Activated CD8-positive, alpha-beta memory T cell treated with anti-CD3 and anti-CD28 coated beads, Interleukin-2, amount 10 ng/mL, durations not matched to agents 7 days and 5 days (primary cell): ENCODE data around the gene ATRNL1. TPM values are rescaled to one million over a fixed set of nuclear protein-coding genes. Genes with fewer than 3 reads are reported as not detected.
"Not testable (repeated sequence)": the region's sequence is repeated elsewhere in the genome, so short reads cannot be mapped to it uniquely, and the experiment has no call there.

Experiments used
- ATAC-seq: fragments of 150-1000 bp; cut with Tn5 transposase; one replicate; pipeline ENCODE4 v1.10.0; 2021; ENCODE audit warnings: moderate library complexity
- CTCF ChIA-PET: fragments of 350-600 bp; sonication (Branson Sonifier 250); formaldehyde crosslinking; loops from one replicate; lab custom pipeline; 2021; ENCODE audit warnings: antibody characterized with exemption; lab: Charles Lee
- DNase-seq: peaks from one replicate; pipeline ENCODE4 v3.0.0-alpha.2; 2020
- H3K27ac Mint-ChIP-seq: one replicate; pipeline ENCODE4 v1.8.0; 2021; ENCODE audit warnings: mild to moderate bottlenecking, mixed read lengths
- H3K27me3 Mint-ChIP-seq: one replicate; pipeline ENCODE4 v1.8.0; 2021; ENCODE audit warnings: mixed read lengths
- H3K36me3 Mint-ChIP-seq: one replicate; pipeline ENCODE4 v1.8.0; 2021; ENCODE audit warnings: mild to moderate bottlenecking, mixed read lengths
- H3K4me1 Mint-ChIP-seq: one replicate; pipeline ENCODE4 v1.8.0; 2021; ENCODE audit warnings: mixed read lengths
- H3K4me3 Mint-ChIP-seq: one replicate; pipeline ENCODE4 v1.8.0; 2021; ENCODE audit warnings: mild to moderate bottlenecking, moderate library complexity, mixed read lengths
- H3K9me3 Mint-ChIP-seq: one replicate; pipeline ENCODE4 v1.8.0; 2022; ENCODE audit warnings: low read depth, mixed read lengths
- total RNA-seq, 2 experiments: library from RNA; stranded (reverse); gene quantifications; one replicate each; pipeline ENCODE4 v1.2.3, GENCODE V29; 2021

Gene ATRNL1
- total RNA-seq, 2 experiments from 2014 or later, result 0.35 to 0.87 TPM

DNA sequence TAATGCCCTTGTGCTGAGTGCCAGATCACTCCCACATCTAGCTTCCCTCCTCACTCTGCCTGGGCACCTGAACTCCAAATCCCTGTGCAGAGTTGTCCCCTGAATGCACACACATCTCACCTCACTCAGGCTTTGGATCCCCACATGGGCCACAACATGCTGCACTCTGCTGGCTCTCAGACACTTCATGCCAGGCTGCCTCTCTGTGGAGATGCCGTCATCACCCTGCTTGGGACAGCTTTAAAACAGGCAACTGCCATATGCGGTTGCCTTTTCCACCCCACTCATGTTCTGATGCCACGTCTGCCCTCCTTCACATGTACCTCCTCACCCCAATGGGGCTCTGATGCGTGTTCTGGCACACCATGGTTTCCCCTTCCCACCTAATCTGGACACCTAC lies 702.8 kb downstream of the ATRNL1 start:
- Mint-ChIP-seq H3K27ac (no peak overlapping the region), H3K36me3 (no peaks in the 10 kb centered on the region), H3K4me3 (no peak overlapping the region), H3K4me1 (no peaks in the 10 kb centered on the region), H3K27me3 (no peaks in the 10 kb centered on the region), H3K9me3 (peaks cover under 1% of the 10 kb centered on the region)
- ATAC-seq (no peak), DNase-seq (no peak)
- CTCF ChIA-PET, result no interaction called here

DNA sequence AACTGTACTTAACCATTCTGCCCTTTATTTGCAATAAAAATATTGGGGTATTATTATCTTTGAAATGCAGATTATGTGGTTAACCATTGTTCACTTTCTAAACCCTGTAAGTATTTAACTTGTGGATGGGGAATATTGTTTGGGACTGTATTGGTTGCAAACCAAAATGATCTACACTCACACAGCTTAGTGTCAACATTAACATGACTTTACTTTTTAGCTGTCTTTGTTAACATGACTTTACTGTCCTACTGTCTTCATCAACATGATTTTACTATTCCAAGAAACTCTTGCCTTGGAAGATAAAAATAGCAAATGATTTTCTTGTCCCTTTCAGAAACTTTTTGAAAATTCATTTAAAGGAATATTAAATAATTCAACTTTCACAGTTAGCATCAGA lies 708.3 kb downstream of the ATRNL1 start:
- Mint-ChIP-seq H3K36me3 (no peaks in the 10 kb centered on the region), H3K9me3 (peaks cover 2% of the 10 kb centered on the region), H3K4me3 (no peak overlapping the region), H3K27me3 (no peaks in the 10 kb centered on the region), H3K4me1 (no peaks in the 10 kb centered on the region), H3K27ac (no peak overlapping the region)
- DNase-seq (no peak), ATAC-seq (no peak)
- CTCF ChIA-PET, result no interaction called here

DNA sequence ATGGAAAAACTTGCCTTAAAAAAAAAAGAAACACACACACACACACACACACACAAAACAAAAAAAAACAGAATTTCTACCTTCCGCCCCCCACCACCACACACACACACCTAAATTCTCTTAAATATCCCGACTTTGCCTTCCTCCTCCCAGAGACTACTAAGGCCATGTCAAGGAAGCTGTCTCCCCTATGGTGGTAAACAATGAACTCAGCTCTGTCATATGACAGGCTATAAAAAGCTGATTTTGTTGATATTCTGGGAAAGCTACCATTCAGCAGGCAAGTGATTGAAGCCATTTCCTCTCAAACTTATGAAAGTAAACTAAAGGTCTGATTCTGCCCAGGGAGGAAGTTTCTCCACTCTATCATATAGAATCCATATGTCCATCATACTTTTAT lies 708.8 kb downstream of the ATRNL1 start:
- no peaks in the 10 kb centered on the region for H3K36me3 Mint-ChIP-seq
- no peak overlapping the region for H3K27ac Mint-ChIP-seq
- H3K27me3 Mint-ChIP-seq, result no peaks in the 10 kb centered on the region
- H3K4me1 Mint-ChIP-seq, result no peaks in the 10 kb centered on the region
- DNase-seq (no peak), ATAC-seq (no peak)
- CTCF ChIA-PET, result no interaction called here
- H3K9me3 Mint-ChIP-seq, result peaks cover 2% of the 10 kb centered on the region
- no peak overlapping the region for H3K4me3 Mint-ChIP-seq

DNA sequence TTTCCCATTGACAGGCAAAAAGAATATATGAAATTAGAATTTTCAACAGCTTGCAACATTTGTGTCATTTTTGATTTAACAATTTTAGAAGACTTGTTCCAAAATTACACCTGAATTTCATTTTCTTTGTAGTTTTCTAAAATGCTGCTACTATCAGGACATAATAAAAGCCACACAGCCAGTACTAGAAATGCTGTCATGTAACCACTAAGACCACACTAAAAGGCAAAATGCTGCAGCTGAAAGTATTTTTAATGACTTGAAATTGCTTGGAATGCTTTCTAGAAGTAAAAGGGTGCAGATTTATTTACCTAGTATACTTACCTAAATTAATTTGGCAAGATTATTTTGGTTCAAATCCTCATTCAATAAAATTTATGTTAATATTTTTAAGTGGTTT lies 709.7 kb downstream of the ATRNL1 start:
- H3K4me3 Mint-ChIP-seq, result no peak overlapping the region
- peaks cover 2% of the 10 kb centered on the region for H3K9me3 Mint-ChIP-seq
- H3K27me3 Mint-ChIP-seq, result no peaks in the 10 kb centered on the region
- no peak overlapping the region for H3K27ac Mint-ChIP-seq
- no peaks in the 10 kb centered on the region for H3K36me3 Mint-ChIP-seq
- CTCF ChIA-PET, result no interaction called here
- ATAC-seq (no peak), DNase-seq (no peak)
- H3K4me1 Mint-ChIP-seq, result no peaks in the 10 kb centered on the region

DNA sequence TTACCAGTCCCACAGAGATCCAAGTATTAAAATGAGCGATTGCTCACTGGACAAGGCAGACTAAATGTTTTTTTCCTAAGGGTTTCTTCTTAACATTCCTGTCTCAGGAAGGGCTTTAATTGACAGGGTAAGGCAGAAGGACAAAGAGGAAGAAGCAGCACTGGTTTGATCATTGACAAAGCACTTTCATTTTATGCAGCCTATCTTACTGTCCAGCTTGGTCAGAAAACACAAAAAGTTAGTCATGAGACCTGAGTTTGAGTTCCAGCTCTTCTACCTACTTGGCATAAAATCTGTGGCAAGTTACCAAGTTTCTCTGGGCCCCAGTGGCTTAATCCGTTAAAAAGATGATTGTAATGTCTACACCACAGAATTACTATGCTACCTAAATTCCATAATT lies 721.4 kb downstream of the ATRNL1 start:
- DNase-seq, result no peak
- no peak overlapping the region for H3K4me3 Mint-ChIP-seq
- no peaks in the 10 kb centered on the region for H3K27me3 Mint-ChIP-seq
- peaks cover 13% of the 10 kb centered on the region for H3K9me3 Mint-ChIP-seq
- CTCF ChIA-PET, result no interaction called here
- ATAC-seq, result no peak
- H3K4me1 Mint-ChIP-seq, result no peaks in the 10 kb centered on the region
- no peak overlapping the region for H3K27ac Mint-ChIP-seq
- H3K36me3 Mint-ChIP-seq, result no peaks in the 10 kb centered on the region

DNA sequence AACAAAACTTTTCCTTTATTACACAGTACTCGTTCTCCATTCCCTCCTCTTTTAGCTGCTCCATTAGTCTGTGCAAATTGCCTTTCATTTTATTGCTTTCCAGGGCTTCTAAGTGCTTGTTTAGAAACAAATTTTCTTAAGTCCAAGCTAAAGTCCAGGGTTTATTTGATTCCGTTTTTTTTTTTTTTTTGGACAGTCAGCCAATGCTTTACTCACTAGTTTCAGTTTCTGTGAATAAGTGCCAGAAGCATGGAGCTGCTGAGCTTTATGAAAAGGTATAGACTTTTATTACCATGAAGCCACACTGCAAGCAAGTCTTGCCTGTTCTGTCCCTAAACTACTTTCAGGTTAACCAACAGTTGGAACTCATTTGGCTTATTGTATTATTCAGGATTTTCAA lies 724.8 kb downstream of the ATRNL1 start:
- ATAC-seq (no peak), DNase-seq (no peak)
- H3K36me3 Mint-ChIP-seq, result no peaks in the 10 kb centered on the region
- H3K4me1 Mint-ChIP-seq, result no peaks in the 10 kb centered on the region
- H3K9me3 Mint-ChIP-seq, result peaks cover 21% of the 10 kb centered on the region
- no peak overlapping the region for H3K4me3 Mint-ChIP-seq
- H3K27ac Mint-ChIP-seq, result no peak overlapping the region
- no peaks in the 10 kb centered on the region for H3K27me3 Mint-ChIP-seq
- CTCF ChIA-PET, result no interaction called here

DNA sequence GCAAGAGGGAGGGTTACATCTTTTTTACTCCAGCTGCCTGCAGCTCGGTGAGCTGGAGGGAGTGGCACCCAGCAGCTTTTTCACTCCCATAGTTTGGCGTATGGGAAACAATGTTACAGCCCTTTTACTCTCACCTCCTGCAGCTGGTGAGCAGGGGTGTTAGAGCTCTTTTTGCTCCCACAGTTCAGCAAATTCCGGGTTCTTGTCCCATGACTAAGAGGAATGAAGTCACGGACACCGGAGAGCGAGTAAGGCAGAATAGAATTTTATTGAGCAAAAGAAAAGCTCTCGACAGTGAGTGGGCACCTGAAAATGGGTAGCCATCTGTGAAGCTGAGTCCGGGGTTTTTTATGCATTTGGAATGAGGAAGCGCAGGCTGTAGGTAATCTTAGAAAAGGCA lies 733.2 kb downstream of the ATRNL1 start:
- DNase-seq (no peak), ATAC-seq (no peak)
- Mint-ChIP-seq H3K9me3 (peaks cover 9% of the 10 kb centered on the region), H3K4me3 (no peak overlapping the region), H3K27me3 (no peaks in the 10 kb centered on the region), H3K4me1 (no peaks in the 10 kb centered on the region), H3K36me3 (no peaks in the 10 kb centered on the region), H3K27ac (no peak overlapping the region)
- CTCF ChIA-PET, result no interaction called here

DNA sequence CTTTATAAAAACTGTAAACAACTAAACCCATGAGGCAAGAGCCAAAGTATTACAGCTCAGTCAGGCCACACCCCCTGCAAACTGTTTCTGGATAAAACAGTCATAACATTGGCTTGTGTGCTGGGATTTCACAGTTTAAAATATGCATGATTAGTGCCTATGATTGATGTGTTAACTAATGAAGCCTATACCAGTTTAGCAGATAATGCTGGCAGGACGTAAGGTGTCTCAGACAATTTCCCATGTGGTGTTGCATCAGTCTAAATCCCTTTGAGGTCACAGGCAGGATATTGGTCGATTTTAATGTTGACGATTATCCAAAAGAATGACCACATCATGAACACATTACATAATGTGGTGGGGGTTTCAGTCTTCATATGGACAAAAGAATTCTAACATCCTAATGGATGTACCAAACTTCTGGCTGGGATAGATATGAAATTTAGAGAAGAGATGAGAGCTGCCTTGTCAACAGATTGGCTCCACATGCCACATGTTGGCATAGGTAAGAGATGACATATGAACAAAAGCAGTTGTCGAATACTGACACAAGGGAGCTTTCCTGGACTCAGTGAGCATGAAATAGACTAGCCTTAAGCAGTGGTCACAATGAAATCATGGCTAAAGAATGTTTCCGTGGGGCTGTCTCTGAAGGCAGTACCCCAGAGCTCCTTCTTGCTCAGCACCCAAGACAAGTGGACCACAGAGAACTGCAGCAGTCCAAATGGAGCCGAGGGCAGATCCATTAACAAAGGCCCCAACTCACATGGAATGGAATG lies 734.3 kb downstream of the ATRNL1 start:
- Mint-ChIP-seq H3K9me3 (peaks cover 6% of the 10 kb centered on the region), H3K4me3 (no peak overlapping the region), H3K27me3 (no peaks in the 10 kb centered on the region), H3K4me1 (no peaks in the 10 kb centered on the region), H3K36me3 (no peaks in the 10 kb centered on the region), H3K27ac (no peak overlapping the region)
- DNase-seq, result no peak
- CTCF ChIA-PET, result no interaction called here
- no peak for ATAC-seq

DNA sequence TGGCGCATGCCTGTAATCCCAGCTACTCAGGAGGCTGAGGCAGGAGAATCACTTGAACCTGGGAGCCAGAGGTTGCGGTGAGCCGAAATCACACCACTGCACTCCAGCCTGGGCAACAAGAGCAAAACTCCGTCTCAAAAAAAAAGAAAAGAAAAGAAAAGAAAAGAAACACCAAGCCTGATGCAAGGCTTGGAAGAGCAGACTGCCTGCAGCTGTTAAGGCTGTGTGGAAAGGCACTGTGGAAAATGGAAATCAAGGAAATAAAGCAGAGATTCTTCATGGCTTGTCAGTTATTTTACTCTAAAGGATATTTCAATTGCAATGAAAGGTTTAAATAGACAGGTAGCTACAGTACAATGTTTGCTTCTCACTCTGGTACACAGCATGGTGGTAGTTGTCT lies 735.0 kb downstream of the ATRNL1 start:
- CTCF ChIA-PET, result not testable (repeated sequence)

DNA sequence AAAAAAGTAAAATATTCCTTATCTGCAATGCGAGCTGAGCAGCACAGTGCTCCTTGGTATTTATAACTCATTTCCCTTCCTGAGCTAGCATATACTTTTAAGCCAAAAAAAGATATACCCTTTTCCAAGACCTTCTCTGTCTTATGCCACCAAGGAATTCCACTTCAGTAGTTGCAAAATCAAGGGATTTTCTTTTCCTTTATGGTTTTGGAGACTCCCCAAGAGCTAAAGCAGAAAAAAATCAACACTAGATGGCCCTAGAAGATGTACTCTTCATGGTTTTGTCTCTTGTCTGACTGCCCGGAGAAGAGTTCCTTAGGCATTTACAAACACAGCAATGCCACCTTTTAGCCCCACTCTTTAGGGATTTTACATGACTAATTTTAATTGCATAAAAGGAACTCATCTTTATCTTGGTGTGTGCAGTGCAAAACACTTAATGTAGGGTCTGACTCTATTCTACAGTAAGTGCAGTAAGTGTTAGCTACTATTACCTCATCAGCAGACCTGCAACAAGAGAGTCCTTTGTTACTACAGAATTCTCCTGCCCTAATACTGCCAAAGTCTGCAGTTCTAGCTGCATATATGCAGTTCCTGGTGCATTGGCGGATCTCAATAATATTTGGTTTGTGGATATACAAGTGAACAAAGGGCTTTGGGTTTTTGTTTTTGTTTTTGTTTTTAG lies 736.5 kb downstream of the ATRNL1 start:
- CTCF ChIA-PET, result no interaction called here
- peaks cover 6% of the 10 kb centered on the region for H3K9me3 Mint-ChIP-seq

More for the DNA sequence above, 735.0 kb downstream of the ATRNL1 start:
- not testable (repeated sequence) for H3K27ac Mint-ChIP-seq, DNase-seq, H3K4me1 Mint-ChIP-seq, ATAC-seq, H3K4me3 Mint-ChIP-seq, H3K27me3 Mint-ChIP-seq, H3K9me3 Mint-ChIP-seq, H3K36me3 Mint-ChIP-seq

DNA sequence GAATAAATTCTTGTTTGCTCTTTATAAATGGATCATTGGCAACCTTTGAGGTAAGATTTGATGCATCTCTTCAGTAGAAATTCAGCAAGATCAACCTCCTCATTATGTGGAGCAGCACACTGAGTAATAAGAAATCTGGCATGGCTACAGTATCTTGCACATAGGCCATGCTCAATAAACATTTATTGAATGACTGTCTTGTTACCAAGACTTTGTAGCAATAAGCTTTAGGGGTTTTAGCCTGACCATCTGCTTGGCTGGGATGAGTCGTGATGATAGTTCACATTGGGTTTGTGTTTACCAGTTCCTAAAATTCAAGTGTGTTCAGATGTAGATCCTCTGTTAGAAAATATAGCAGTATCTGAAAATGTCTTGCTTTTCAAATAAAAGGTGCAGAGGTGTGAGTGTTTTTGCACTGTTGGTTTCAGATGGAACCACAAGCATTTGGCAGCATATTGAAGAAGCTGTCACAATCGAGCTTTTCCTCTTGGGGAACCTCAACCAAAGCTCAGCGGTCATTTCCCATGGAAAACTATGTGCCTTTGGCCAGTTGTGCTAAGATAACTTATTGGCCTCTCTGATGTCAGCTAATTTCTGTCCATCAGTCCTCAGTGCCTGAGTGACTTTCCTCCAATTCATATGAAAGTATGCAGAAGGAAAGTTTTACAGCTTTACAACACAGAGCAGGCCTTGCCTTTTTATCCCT lies 737.3 kb downstream of the ATRNL1 start:
- ATAC-seq (no peak), DNase-seq (no peak)
- no peaks in the 10 kb centered on the region for H3K36me3 Mint-ChIP-seq
- H3K4me3 Mint-ChIP-seq, result no peak overlapping the region
- CTCF ChIA-PET, result no interaction called here
- H3K27me3 Mint-ChIP-seq, result no peaks in the 10 kb centered on the region
- H3K27ac Mint-ChIP-seq, result no peak overlapping the region
- H3K9me3 Mint-ChIP-seq, result peaks cover 8% of the 10 kb centered on the region
- H3K4me1 Mint-ChIP-seq, result no peaks in the 10 kb centered on the region

More for the DNA sequence above, 736.5 kb downstream of the ATRNL1 start:
- Mint-ChIP-seq H3K27me3 (no peaks in the 10 kb centered on the region), H3K4me3 (no peak overlapping the region), H3K36me3 (no peaks in the 10 kb centered on the region), H3K27ac (no peak overlapping the region), H3K4me1 (no peaks in the 10 kb centered on the region)
- ATAC-seq (no peak), DNase-seq (no peak)

DNA sequence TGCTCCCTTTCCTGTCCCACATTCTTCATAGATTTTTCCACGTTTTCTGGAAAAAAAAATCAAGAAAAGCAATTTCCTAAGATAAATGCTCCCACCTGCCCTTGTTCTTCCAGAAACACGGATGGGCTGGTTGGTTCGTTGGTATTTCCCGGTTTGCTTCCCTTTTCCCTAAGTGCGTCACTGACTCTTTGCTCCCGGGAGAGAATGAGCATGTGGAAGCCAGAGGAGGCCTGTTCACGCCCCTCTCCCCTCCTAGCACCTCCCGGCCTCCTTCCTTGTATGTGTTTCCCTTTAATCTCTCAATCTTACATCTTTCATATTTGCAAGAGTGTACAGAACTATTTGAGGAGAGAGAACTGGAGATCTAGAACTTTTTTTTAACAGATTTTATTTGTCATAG lies 737.9 kb downstream of the ATRNL1 start:
- Mint-ChIP-seq H3K27me3 (no peaks in the 10 kb centered on the region), H3K9me3 (peaks cover 5% of the 10 kb centered on the region), H3K4me1 (no peaks in the 10 kb centered on the region), H3K4me3 (no peak overlapping the region), H3K27ac (no peak overlapping the region), H3K36me3 (no peaks in the 10 kb centered on the region)
- CTCF ChIA-PET, result no interaction called here
- no peak for ATAC-seq
- no peak for DNase-seq

DNA sequence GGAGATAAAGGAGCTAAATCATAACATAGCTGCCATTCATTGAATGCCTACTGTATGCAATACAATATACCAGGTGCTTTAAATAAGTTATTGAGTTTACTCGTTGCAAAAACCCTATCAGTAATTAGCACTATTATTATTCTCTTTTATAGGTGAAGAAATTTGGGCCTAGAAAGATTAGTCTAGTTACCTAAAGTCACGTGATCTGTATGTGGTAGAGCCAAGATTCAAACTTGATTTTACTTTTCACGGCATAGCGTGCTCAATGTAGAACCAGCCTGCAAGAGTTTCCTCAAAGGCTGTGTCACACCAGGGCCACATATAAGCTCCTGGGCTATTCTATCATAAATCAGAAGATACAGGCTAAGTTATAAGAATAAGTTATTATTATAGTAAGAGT lies 740.0 kb downstream of the ATRNL1 start:
- no peak overlapping the region for H3K27ac Mint-ChIP-seq
- no peaks in the 10 kb centered on the region for H3K4me1 Mint-ChIP-seq
- no peaks in the 10 kb centered on the region for H3K36me3 Mint-ChIP-seq
- DNase-seq (no peak), ATAC-seq (no peak)
- no peaks in the 10 kb centered on the region for H3K27me3 Mint-ChIP-seq
- CTCF ChIA-PET, result no interaction called here
- H3K4me3 Mint-ChIP-seq, result no peak overlapping the region
- peaks cover 5% of the 10 kb centered on the region for H3K9me3 Mint-ChIP-seq

DNA sequence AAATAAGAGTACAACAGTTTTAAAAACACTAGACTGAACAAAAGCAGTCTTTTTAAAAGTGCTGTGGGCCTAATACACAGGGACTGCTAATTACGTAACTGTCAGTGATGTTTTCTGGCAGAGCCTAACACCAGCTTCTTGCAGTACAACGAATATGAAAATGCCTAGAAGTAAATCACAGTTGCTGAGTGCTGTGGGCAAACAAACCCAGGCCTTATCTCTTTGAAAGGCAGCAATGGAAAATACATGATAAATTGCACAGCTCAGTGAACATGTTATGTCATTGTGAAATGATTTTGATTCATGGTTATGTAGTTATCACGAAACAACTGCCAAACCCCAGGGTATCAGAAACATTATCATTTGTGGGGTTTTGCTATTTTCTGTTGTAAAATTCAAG lies 751.4 kb downstream of the ATRNL1 start:
- peaks cover 3% of the 10 kb centered on the region for H3K9me3 Mint-ChIP-seq
- H3K36me3 Mint-ChIP-seq, result no peaks in the 10 kb centered on the region
- ATAC-seq, result no peak
- no peak for DNase-seq
- no peaks in the 10 kb centered on the region for H3K27me3 Mint-ChIP-seq
- no peak overlapping the region for H3K4me3 Mint-ChIP-seq
- no peak overlapping the region for H3K27ac Mint-ChIP-seq
- no peaks in the 10 kb centered on the region for H3K4me1 Mint-ChIP-seq
- CTCF ChIA-PET, result no interaction called here
